Neural cell (in vitro differentiated cells): ENCODE measurements around the gene STIM2.

Experiments
- CTCF ChIP-seq: fragments of 450-650 bp; IDR thresholded peaks from 2 replicates; pipeline ENCODE4 v1.5.1; 2014; ENCODE audit warnings: antibody characterized with exemption, mild to moderate bottlenecking, moderate library complexity; ENCODE audit not compliant: poor library complexity, severe bottlenecking
- EP300 ChIP-seq: fragments of 450-650 bp; conservative IDR thresholded peaks from 2 replicates; pipeline ENCODE4 v1.6.1; 2014; ENCODE audit warnings: antibody characterized with exemption, mild to moderate bottlenecking, moderate library complexity; ENCODE audit not compliant: poor library complexity, severe bottlenecking
- EZH2 ChIP-seq: fragments of 200-600, 300-800 bp; shearing (Covaris generic), sonication (generic); IDR thresholded peaks from 2 replicates; pipeline ENCODE4 v1.6.1; 2014; ENCODE audit warnings: antibody characterized with exemption, low read length, borderline replicate concordance, mild to moderate bottlenecking; ENCODE audit not compliant: insufficient read depth, poor library complexity, severe bottlenecking
- REST ChIP-seq: IDR thresholded peaks from 2 replicates; pipeline ENCODE4 v1.6.1; 2012; ENCODE audit warnings: borderline replicate concordance
- TAF1 ChIP-seq: IDR thresholded peaks from 2 replicates; pipeline ENCODE4 v1.6.1; 2012; ENCODE audit warnings: low read depth

- no peak for TF ChIP-seq TAF1
- TF ChIP-seq CTCF: no peak
- TF ChIP-seq REST: no peak
- no peak for TF ChIP-seq EZH2
- TF ChIP-seq EP300: no peak
Measured at GRCh38 chr4:27001398-27002164, 140.9 kb downstream of the STIM2 start.
